CD4-positive, alpha-beta T cell treated with Interleukin-21 for 1 hour (primary cell): ENCODE results near the gene FAM168B.

ENCODE experiments used
- DNase-seq: peaks from one replicate; pipeline ENCODE4 v3.0.0-alpha.2; 2020

FAM168B gene

DNA sequence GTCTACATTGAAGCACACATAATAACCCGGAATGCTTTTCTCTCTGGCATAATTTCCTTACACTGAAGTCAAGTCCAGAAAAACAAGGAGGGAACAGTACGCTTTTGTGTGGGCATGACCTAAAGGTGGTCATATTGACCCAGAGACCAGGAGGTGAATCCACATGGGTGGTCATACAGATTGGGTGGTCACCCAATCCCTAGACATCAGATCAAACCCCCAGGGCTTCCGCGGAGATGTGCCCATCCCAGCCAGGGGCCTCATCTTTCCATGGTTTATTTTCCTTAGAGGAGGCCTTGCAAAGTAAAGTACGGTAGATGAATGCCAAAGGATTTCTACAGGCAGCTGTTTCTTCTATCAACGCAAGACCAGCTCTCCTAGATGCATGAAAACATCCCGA, 38.8 kb downstream of the FAM168B start:
- no peak for DNase-seq

DNA sequence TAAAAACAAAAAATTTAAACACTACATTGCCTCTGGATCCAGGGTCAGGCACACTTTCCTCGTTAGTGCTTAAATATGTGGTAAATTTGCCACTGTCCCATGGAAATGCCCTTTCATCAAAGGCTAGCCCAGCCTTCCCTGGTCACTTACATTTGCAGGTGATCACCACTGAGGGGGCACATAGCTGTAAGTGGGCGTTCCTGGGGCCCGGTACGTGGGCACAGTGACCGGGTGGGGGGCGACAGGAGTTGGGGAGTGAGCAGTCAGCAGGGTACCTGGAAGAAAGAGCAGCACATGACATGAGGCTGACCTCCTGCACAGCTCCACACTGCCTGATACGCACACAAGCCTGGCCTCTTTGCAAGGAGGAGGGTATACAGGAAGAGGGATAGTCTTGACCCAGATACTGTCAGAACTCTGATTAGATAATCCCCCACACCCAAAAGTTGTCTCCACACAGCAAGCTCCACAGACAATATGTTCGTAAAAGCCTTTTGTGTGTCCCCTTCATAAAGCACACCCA, 40.5 kb downstream of the FAM168B start:
- no peak for DNase-seq

DNA sequence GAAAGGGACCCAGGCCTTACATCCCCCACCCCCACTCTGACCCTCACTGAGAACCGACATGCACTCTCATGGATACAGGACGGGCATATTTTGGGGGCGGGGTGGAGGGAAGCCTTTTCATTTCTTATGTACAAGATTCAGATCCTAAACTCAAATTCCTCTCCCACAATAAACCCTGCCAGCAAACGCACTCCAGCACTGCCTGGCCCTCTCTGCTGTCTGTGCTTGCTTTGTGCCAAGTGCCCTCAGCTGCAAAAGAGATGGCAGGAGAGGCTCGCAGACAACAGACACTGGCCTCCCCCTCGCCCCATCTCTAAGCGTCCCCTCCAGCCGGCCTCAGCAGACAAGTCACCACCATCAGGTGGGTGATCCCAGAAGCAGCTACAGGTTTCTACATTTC, 42.4 kb downstream of the FAM168B start:
- DNase-seq = no peak

DNA sequence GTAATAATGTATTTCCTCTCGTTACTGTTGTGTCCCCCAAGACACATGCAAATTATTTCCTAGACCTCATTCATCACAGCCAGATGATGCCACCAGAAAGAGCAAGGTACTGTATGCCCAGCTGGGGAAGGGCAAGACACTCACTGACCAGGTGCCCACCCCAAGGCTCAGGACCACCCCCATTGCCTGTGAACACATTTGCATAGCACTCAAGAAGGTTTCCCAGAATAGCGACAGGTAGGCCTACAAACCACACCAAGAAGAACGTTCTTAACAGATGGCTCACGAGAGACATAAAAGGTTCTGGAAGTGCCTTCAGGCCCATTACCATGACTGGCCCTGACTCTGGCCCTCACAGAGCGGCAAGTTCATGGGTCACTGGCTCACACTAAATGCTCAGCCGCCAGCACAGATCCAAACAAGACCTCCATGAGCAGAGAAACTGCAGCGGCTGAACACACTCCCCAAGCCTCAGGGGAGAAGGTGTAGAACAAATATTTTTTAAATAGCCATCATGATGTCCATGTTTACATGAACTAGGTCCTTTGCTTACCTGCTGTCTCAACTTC, 44.0 kb downstream of the FAM168B start:
- DNase-seq = no peak

DNA sequence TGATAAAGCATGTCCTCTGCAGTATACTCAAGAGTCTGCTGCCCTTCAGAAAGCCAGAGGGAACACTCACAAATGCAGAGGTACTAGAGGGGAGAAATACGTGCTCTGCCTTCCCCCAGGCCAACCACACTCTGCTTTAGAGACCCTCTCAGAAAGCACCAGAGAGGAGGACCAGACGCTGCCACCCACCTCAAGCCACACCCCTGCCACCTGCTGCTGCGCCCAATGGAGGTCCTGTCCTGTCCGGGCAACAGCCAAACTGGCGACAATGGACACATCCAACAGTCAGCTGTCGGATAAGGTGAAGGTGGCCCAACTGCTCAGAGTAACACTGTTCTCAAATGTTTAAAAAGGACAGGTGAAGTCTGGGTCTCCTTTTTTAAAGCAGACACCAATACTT, 44.6 kb downstream of the FAM168B start:
- DNase-seq = no peak

DNA sequence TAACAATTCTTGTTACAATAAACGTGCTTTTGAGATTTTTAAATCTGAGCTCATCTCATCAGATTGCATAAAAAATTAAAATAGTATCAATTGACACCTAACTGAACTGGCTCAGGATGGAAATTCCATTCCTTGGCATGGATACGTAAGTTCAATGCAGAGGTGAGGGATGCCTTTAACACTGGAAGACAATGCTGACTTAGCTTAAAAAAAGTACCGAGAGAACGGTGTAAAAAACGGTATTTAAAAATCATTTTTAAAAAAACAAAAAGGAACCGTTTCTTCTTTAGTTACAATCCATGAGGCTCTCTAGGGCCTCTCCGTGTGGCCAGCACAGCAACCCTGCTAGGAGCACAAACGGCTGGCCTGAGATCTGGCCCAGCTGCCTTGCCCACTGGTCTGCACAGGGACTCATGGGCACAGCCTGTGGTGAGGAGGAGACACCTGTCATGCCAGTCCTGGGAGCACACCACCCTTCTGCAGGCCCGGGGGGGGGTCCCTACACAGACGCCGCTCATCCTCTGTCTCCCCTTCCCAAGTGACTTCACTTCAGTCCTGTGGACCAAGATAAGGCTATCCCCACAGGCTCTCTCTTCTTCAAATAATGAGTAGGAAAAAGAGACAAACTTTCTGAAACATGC, 45.2 kb downstream of the FAM168B start:
- no peak for DNase-seq

DNA sequence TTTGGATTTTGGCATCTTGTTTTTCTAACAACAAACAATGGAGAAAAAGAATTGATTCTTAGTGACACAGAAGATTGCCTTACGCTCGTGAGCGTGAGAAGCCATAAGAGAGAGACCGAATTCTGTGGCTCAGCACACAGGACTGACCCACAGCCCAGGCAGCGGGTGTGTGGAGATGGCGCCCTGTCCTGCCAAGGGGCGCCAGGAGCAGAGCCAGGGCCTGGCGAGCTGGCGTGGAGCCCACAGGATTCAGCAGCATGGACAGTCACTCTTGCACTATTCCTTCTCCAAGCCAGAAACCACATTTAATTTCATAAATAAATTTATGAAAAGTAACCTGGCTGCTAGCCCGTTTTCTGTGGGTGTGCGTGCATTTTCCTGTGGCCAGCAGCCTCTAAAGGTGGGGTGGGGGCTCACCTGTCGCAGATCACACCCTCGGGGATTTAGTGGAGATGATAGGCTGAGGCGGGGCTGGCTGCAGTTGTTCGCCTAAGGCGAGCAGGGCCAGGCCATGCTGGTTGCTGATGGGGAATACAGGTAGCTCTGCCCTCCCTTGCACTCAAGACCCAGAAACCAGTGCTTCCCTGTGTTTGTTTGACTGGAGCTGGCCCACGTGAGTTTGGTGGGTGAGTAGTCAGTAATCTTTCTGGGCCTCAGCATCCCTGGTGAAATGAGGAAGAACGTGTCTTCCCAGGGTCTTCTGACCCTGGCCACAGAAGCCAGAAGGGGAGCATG, 46.2 kb downstream of the FAM168B start:
- no peak for DNase-seq

DNA sequence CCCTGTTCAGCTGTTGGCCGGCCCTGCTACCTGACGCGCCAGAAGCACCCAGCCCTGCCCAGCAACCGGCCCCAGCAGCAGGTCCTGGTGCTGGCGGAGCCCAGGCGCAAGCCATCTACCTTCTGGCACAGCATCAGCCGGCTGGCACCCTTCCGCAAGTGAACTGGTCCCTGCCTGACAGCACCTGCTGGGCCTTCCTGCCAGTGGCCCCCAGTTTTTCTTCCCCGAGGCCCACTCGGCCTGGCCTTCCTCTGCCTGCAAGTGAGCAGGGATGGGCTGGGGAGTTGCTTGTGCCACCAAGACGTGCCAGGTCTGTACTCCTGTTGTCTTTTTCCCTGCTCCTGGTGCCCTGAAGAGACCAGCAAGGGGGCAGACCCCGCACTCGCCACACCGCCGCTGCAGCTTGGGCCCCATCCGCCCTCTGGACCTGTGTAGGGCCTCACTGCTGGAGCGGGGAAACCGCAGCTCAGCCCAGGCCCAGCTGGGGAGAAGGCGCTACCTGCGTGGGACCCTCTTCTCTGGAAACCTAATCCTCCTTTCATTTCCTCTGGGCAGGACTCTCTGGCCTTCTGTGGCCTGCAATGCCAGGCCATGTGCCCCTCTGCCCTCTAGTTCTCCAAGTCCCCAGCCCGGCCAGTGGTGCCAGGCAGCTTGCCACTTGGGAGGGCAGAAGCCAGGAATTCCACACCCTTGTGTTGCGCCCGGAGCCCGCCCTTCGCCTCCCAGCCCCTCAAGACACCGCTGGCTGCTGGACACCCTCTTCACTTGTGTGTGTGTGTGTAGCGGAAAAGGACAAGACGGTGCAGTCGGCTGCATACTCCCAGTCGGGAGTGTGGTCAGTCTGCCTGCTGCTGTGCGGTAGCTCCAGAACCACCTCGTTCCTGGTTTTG, 47.0 kb downstream of the FAM168B start:
- DNase-seq = no peak

DNA sequence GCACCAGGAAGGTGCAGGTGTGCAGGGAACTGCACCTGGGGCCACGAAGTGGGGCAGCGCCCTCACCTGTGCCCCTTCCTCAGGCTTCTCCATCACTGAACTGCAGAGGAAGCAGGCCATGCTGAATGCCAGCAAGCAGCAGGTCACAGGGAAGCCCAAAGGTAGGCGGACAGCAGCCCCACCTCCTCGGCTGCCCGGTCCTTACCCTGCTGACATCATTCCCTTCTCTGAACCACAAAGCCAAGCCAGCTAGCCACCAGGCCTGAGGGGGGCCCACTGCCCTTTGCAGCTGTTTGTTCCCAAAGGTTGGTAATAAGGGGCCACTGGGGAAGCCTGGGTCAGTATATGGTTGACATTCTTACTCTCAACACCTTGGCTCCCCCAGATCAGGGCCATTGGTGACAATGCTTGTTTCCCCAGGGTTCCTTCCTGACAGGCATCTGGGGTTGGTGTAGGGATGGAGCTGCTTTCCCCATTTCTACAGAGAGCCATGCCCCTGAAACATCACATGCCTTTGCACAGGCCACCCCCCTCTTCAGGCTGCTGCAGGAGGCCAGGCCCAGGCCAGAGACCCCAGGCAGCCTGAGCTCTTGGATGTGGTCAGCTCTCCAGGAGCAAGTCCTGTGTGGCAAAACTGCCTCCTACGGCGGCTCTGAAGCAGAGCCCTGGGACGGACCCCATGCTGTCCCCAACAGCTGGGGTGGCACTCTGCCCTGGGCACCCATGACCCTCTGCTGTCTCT, 47.8 kb downstream of the FAM168B start:
- no peak for DNase-seq

DNA sequence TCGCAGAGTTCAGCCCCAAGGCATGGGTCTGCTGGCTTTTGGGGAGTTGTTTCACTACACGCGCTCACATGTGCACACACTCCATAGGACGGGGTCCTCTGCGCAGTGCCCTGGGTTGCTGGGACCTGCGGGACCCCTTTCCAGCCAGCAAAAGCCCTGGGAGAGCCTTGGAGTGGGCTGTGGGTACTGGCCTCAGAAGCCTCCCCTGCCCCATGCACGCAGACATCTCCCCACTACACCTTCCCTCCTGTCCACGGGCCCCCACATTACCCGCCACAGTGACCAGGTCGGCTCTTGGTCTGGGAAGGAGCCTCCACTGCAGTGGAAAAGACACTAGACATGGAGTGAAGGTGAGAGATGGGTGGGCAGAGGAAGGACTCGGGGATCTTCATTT, 48.5 kb downstream of the FAM168B start:
- no peak for DNase-seq

DNA sequence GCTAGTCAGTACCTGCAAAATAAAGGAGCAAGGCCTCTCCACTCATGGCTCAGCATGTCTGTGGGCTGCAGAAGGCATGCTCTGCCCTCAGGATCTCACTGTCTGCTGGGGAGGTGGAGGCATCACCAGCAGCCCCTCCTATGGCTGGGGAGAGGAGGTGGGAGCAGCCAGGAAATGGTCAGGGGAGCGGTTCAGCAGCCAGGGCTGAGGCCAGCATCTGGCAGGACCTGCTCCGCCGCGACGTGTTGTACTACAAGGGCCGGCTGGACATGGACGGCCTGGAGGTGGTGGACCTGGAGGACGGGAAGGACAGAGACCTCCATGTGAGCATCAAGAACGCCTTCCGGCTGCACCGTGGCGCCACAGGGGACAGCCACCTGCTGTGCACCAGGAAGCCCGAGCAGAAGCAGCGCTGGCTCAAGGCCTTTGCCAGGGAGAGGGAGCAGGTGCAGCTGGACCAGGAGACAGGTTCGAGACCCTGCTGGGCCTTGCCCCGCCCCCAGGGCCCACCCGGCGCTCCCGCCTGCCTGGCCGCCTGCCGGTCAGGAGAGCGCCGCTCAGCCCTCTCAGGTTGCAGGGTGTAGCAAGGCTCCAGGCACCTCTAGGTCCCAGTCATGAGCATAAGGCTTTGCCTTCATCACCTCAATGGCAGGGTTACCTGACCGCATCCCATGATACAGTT, 49.0 kb downstream of the FAM168B start:
- no peak for DNase-seq

DNA sequence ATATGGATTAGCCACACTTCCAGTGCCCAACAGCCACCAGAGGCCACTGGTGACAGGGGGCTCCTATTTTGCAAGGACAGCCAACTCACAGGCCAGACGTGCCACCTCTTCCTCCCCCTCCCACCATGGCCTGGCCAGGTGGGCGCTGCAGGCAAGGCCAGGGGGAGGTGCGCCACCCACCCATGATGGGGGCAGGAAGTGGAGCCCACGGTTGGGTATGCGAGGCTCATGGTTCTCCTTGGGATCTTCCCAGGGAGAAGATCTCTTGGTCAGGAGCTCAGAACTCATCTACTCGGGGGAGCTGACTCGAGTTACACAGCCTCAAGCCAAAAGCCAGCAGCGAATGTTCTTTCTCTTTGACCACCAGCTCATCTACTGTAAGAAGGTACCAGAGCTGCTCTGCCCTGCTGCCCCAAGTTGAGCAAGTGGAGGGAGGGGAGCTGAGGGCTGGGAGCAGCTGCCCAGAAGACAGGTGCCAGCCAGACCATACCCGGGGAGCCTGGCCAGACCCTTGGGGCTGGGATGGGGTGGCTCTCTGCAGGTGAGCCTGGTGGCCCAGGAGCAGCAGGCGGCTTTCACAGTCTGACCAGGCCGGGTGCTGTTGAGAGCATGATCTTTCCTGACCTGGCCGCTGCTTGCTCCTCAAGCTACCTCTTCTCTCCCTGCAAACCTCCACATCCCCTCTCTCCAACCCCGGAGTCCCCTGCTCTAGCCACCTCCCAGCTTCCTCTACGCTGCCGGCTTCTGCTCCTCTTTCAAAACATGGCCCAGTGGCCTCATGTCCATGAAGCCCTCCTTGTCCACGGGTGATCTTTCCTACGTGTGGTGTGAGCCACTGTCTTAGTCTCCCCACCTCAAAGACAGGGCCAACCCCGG, 49.8 kb downstream of the FAM168B start:
- no peak for DNase-seq

DNA sequence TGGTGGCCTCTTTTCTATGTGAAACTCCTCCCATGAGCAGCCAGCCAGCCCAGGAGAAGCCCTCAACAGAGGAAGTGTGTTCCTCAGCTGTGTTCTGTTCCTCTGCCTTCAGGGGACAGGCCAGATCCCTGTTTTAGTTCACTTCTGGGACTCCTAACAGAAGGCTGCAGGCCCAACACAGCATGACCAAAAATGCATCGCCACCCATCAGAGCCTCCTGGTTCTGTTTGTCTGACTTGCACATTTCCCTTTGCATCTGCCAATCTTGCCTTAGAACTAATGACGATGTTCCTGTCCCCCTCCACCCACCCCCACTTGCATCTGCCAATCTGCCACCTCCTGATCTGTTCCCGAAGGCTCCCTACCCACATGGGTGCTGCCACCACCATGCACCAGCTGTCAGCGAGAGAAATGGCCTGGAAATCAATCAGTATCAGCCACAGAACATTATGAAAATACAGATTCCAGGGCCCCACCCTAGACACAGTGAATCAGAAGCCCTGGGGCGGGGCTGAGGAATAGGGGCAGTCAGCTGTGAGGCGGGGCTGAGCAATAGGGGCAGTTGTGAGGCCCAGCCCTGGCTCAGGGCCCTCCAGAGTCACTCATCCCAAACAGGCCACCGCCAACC, 51.0 kb downstream of the FAM168B start:
- no peak for DNase-seq

DNA sequence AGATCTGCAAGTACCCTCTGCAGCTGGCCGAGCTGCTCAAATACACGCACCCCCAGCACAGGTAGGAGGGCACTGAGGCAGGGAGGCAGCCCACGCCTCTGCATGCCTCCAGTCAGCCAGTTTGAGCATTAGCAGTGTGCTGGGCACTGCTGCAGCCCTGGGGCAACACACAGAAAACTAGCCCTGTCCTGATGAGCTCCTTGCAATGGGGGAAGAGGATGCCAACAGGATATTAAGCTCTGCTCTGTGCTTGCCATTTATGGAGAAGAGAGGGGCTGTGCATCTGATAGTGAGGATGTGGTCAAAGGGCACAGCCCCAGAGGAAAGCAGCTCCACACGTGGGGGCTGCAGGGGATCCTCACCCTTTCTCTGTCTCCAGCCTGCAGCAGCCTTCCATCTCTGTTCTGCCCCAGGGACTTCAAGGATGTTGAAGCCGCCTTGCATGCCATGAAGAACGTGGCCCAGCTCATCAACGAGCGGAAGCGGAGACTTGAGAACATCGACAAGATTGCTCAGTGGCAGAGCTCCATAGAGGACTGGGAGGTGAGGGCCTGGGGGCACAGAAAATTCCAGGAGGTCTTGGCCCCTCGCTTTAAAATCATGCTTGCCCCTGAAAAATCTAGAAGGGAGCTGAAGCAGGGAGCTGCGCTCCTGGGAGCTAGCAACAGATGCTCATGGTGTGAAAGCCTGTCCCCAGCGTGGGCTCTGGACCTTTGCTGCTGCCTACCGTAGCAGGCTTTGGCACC, 51.7 kb downstream of the FAM168B start:
- DNase-seq = no peak

DNA sequence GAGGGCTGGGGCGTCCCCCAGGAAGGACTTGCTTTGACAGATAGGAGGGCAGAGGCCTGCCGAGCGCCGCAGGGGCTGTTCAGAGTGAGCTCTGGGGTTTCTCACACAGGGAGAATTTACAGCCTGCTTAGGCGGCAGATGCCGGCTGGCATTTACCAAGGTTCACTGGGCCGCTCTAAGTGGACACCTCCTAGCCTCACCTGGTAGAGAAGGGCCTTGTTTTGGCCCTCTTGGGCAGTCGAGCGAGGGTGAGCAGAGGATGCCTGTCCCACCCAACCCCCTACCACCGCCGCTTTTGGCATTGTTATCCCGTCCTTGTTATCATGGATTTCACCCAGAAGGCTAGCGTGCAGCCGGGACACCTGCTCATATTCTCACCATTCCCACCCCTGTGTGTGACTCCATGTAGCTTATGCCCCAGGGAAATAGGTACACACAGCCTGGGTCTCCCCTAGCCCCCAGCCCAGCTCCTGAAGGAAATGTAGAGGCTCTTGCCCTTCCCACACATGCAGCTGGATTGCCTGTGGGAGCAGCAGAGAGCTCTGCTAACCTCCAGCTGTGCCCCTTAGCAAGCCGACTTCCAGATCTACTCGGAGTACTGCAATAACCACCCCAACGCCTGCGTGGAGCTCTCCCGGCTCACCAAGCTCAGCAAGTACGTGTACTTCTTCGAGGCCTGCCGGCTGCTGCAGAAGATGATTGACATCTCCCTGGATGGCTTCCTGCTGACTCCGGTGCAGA, 52.4 kb downstream of the FAM168B start:
- DNase-seq = peak; percentile 14

DNA sequence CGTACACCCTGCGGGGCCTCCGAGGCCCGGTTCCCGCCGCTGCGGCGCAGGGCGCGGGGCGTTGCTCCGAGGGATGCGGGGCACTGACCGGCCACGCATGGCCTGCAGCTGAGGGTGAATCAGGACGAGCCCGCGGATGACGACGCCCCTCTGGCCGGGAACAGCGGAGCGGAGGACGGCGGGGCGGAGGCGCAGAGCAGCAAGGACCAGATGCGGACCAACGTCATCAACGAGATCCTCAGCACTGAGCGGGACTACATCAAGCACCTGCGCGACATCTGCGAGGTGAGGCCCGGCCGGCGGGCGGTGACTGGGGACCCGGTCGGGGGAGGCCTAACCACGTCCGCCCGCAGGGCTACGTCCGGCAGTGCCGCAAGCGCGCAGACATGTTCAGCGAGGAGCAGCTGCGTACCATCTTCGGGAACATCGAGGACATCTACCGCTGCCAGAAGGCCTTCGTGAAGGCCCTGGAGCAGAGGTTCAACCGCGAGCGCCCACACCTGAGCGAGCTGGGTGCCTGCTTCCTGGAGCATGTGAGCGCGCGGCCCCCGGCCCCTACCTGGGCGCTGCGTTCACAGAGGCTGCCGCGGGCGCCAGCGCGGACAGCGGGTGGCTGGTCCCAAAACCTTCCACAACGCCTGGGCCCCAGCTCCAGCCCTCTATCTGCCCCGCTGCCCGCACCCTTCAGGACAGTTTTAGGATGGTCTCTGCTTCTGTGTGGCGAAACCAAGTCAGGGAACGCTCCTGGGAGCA, 53.2 kb downstream of the FAM168B start:
- peak; percentile 33 for DNase-seq

DNA sequence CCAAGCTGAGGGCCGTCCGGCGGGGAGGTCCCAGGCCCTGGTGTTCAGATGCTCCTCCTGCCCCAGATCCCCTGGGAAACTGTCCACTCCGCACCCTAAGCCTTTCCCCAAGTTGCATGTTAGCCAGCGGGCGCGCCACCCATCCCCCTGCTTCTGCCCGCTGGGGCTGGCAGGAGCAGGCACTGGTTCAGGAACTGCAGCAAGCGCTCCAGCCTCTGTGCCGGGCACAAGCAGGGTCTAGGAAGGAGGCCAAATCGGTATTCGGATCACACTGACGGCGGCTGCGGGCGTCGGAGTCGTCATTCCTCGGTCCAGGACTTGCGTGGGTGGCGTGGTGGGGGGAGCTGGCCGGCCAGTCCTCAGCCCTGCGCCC, 53.7 kb downstream of the FAM168B start:
- DNase-seq = no peak

DNA sequence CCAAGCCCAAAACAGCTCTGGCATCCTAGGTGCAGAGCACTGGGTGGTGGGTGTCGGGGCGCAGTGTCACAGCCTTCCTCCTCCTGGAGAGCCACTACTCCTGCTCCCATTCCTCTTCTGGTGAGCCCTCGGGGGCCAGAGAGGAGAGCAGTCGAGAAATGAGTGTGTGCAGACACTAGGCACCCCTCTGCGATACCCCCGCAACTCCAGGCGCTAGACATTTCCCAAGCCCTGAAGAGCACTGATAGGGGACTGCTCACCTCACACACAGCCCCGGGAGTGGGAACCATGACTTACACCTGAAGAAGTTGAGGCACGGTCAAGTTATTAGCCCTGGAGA, 54.2 kb downstream of the FAM168B start:
- DNase-seq = no peak
